Adrenal gland (tissue), 12 donors: Measurements from ENCODE around the gene ATG4A. TPM values are rescaled to one million over a fixed set of nuclear protein-coding genes. Genes with fewer than 3 reads are reported as not detected.

Source experiments
- DNase-seq, 7 donors: peaks; one replicate each; pipeline ENCODE4 v3.0.0-alpha.2; 2019 to 2020
- H3K27ac ChIP-seq, 5 donors: fragments of 200-600 bp; sonication (generic) in 4 of 5; 1 replicate in 3 of 5; 2 replicates in 2 of 5; pipeline versions ENCODE4 v1.5.1 to v1.8.0; 2016 to 2020; ENCODE audit warnings: mild to moderate bottlenecking in 1 of 5
- H3K27me3 ChIP-seq: fragments of 200-600 bp; 2 replicates; pipeline ENCODE4 v1.8.0; 2021
- H3K36me3 ChIP-seq, 2 donors: fragments of 200-600 bp; replicated peaks in 1 of 2; 1 replicate in 1 of 2; 2 replicates in 1 of 2; pipeline versions ENCODE4 v1.5.1 to v1.8.0; 2018 to 2022
- H3K4me1 ChIP-seq, 2 donors: fragments of 200-600 bp; replicated peaks in 1 of 2; 1 replicate in 1 of 2; 2 replicates in 1 of 2; pipeline versions ENCODE4 v1.5.1 to v1.8.0; 2018 to 2021
- H3K4me3 ChIP-seq, 4 donors: fragments of 200-600 bp; sonication (generic) in 3 of 4; one replicate each; pipeline ENCODE4 v1.5.1; 2016 to 2018
- H3K9me3 ChIP-seq, 3 donors: fragments of 200-600 bp; sonication (generic) in 1 of 3; replicated peaks in 1 of 3; 1 replicate in 2 of 3; 2 replicates in 1 of 3; pipeline versions ENCODE4 v1.5.1 to v1.8.0; 2016 to 2021
- CTCF ChIP-seq, 6 experiments: fragments of 450-650 bp in 4 of 6; fragments of 200-600 bp in 2 of 6; sonication (generic) in 1 of 6; IDR thresholded peaks; 1 replicate in 5 of 6; 2 replicates in 1 of 6; pipeline versions ENCODE4 v1.5.1 to v1.8.0; 2016 to 2021; ENCODE audit warnings: antibody characterized with exemption in 6 of 6, mild to moderate bottlenecking in 2 of 6, moderate library complexity in 1 of 6
- POLR2A ChIP-seq, 2 donors: fragments of 450-650 bp; IDR thresholded peaks; one replicate each; pipeline ENCODE4 v1.6.1; 2017; ENCODE audit warnings: antibody characterized with exemption in 2 of 2, mild to moderate bottlenecking in 2 of 2, moderate library complexity in 1 of 2
- WGBS, 4 donors: extraction: QIAGEN DNeasy Blood & Tissue Kit in 2 of 4; methylation state at CpG; one replicate each; pipeline versions ENCODE4 v1.1.5 to v1.1.7; 2013 to 2017; 5-methylcytosine and 5-hydroxymethylcytosine counted together
- intact Hi-C, 2 donors: fragments of 100-400 bp; cut with DNase I; formaldehyde crosslinking; loops; one replicate each; pipeline versions ENCODE4 v1.14.1 to v1.15.0; 2022 to 2023
- polyA plus RNA-seq, 3 donors: library from polyadenylated mRNA; stranded (reverse); fragments of 200-250 nt in 2 of 3; fragments of 350-450 nt in 1 of 3; fragmentation: Illumina TruSeq in 1 of 3; extraction: RNeasy Lipid Tissue Mini Kit (QIAGEN cat#74804) in 1 of 3; gene quantifications; one replicate each; pipeline ENCODE4 v1.2.3, GENCODE V29; 2013 to 2014
- total RNA-seq, 9 donors: library from RNA; depleted of rRNA in 4 of 9; stranded (reverse); fragments of >200 nt in 4 of 9; fragments of 120-200 nt in 1 of 9; fragmentation: NEBNext Ultra II Directional in 1 of 9; extraction: Animal tissue kit (Norgen Biotek cat#: 25700) in 1 of 9; gene quantifications; one replicate each; pipeline versions ENCODE4 v1.1.0 to v1.2.4, GENCODE V29; 2013 to 2023
- donor health status: healthy with polysubstance abuse.
- donor health status: Bipolar disorder and iron deficiency.
- donor health status: DM: yes; HTN: yes; CAD: no.
- donor health status: DM: no; HTN: no; CAD: no.
- donor health status: DM: no; HTN: no; CAD: no.
- donor health status: DM: yes; HTN: yes; CAD: no.

ATG4A gene
- total and polyA plus RNA-seq, 12 donors = 6.3 to 33.2 (median 13.7) TPM

DNA sequence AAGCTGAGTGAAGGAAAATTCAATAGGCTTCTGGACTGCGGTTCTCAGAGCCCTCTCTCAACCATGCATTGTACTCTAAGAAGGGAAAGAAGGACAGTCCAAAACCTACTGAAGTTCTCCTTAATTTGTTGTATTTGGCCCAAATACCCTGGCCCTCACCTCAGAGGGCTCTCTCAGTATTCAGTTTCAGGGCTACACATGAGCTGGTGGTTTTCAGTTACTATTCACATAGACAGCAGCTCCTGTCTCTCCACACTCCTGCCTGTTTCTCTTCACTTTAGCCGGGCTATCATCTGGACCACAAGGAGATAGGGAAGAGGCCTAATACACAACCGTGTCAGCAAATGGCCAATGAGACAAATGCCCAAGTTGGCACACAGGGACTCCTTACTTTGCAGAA, 66.0 kb downstream of the ATG4A start:
- H3K4me1 ChIP-seq = no peaks in the 10 kb centered on the region
- intact Hi-C loops = no loop called here
- no peak for DNase-seq
- H3K9me3 ChIP-seq = no peaks in the 10 kb centered on the region
- H3K36me3 ChIP-seq = no peaks in the 10 kb centered on the region
- 73 to 92% (median 81%) methylated on average over 3 of the region's 3 CpGs for WGBS, 4 donors
- H3K27me3 ChIP-seq = no peaks in the 10 kb centered on the region
- H3K27ac ChIP-seq = no peak overlapping the region
- TF ChIP-seq CTCF (IDR thresholded peaks at IDR 0.05) (no peak), POLR2A (IDR thresholded peaks at IDR 0.05) (no peak)
- no peak overlapping the region for H3K4me3 ChIP-seq

- Histone ChIP-seq H3K27ac (no peak overlapping the region), H3K4me3 (no peak overlapping the region), H3K4me1 (no peaks in the 10 kb centered on the region), H3K9me3 (no peaks in the 10 kb centered on the region), H3K27me3 (no peaks in the 10 kb centered on the region), H3K36me3 (no peaks in the 10 kb centered on the region)
- intact Hi-C loops = no loop called here
- DNase-seq = no peak
- WGBS, 4 donors = 80 to 92% (median 89%) methylated on average over 9 to 11 of the region's 11 CpGs
- TF ChIP-seq POLR2A (IDR thresholded peaks at IDR 0.05) (no peak), CTCF (IDR thresholded peaks at IDR 0.05) (no peak)
Observed at GRCh38 chrX:108159028-108159670, 67.6 kb downstream of the ATG4A start.

DNA sequence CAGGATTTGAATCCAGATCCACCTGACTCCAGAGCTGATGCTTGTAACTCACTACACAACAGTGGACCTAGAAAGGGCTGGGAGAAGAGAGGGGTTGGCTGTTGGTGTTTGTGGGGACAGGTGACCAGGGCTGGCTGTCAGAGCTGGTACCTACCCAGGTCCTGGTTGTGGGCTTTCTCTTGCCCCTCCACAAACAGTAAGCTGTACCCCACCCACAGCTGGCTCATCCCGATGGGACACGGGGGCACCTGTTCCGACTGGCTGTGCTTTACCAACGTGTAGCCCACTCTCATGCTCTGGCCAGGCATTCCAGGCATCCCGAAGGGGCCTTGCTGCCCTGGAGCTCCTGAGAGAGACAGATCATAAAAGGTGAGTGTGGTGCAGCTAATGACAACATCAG, 68.7 kb downstream of the ATG4A start:
- no peaks in the 10 kb centered on the region for H3K27me3 ChIP-seq
- H3K4me3 ChIP-seq = no peak overlapping the region
- no peak for DNase-seq
- H3K4me1 ChIP-seq = no peaks in the 10 kb centered on the region
- TF ChIP-seq CTCF (IDR thresholded peaks at IDR 0.05) = no peak
- TF ChIP-seq POLR2A (IDR thresholded peaks at IDR 0.05) = no peak
- H3K27ac ChIP-seq = no peak overlapping the region
- WGBS, 4 donors = 71 to 80% (median 78%) methylated on average over 1 to 5 of the region's 5 CpGs
- H3K36me3 ChIP-seq = no peaks in the 10 kb centered on the region
- intact Hi-C loops = no loop called here
- no peaks in the 10 kb centered on the region for H3K9me3 ChIP-seq

GRCh38 chrX:108162265-108162664, 70.7 kb downstream of the ATG4A start:
- no peaks in the 10 kb centered on the region for H3K36me3 ChIP-seq
- H3K27me3 ChIP-seq = peaks cover 10% of the 10 kb centered on the region
- DNase-seq = no peak
- intact Hi-C loops = no loop called here
- H3K4me1 ChIP-seq = no peaks in the 10 kb centered on the region
- no peak overlapping the region for H3K27ac ChIP-seq
- 74 to 86% (median 77%) methylated on average over 4 of the region's 4 CpGs for WGBS, 4 donors
- H3K9me3 ChIP-seq = no peaks in the 10 kb centered on the region
- no peak overlapping the region for H3K4me3 ChIP-seq
- TF ChIP-seq CTCF (IDR thresholded peaks at IDR 0.05) = no peak
- no peak for TF ChIP-seq POLR2A (IDR thresholded peaks at IDR 0.05)
